ENCODE data around the gene WWC2. TPM values are rescaled to one million over a fixed set of nuclear protein-coding genes. Genes with fewer than 3 reads are reported as not detected.

The WWC2 gene
- polyA plus RNA-seq, 2 of the 4 experiments (the other 2 are of a cell fraction) = 14.9 to 26.9 TPM

GRCh38 chr4:183345261-183345660 lies 246.2 kb downstream of the WWC2 start:
- H3K27ac ChIP-seq = no peak overlapping the region
- H3K9me3 ChIP-seq = no peaks in the 10 kb centered on the region
- no peak for TF ChIP-seq GATA3 (IDR thresholded peaks at IDR 0.05; ENCODE audit: borderline replicate concordance)
- TF ChIP-seq JUN (IDR thresholded peaks at IDR 0.05) = no peak
- no peak for TF ChIP-seq ESRRA (IDR thresholded peaks at IDR 0.05; ENCODE audit: borderline replicate concordance, low read length)
- no peak for TF ChIP-seq JUNB (IDR thresholded peaks at IDR 0.05)
- no peak for TF ChIP-seq SREBF2 (IDR thresholded peaks at IDR 0.05)
- TF ChIP-seq USF2 (IDR thresholded peaks at IDR 0.05) = no peak
- peaks cover 4% of the 10 kb centered on the region; the same call in 1 of the 3 replicates for H3K4me1 ChIP-seq
- FAIRE-seq (no peak), ATAC-seq (no peak), DNase-seq (ENCODE audit: low read depth in 1 of 2, low spot score in 1 of 2) (no peak)
- H3K4me3 ChIP-seq = no peak overlapping the region
- WGBS (ENCODE audit: missing lambda C conversion rate) = 88% methylated on average over 4 of the region's 4 CpGs
- ChIA-PET CTCF (no interaction called here), POLR2A (no interaction called here)
- no peak overlapping the region for H3K4me2 ChIP-seq

DNA sequence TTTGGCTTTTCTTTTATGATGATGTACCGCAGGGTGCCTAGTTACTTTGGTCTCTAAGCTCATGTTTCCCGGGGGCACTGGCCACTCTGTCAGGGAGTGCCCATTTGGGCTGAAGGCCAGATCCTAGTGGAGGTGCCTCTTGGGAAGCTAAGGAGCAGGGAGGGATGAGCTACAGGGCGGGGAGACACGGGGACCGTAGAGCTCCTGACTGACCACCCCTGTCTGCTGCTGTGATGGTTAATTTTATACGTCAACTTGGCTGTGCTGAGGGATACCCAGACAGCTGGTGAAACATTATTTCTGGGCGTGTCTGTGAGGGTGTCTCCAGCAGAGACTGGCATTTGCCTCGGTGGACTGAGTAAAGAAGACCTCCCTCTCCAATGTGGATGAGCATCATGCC lies 248.1 kb downstream of the WWC2 start:
- FAIRE-seq = no peak
- ChIA-PET POLR2A (no interaction called here), CTCF (no interaction called here)
- Histone ChIP-seq H3K4me1 (peaks cover 4% of the 10 kb centered on the region; the same call in 1 of the 3 replicates), H3K4me2 (no peak overlapping the region), H3K4me3 (no peak overlapping the region), H3K27ac (no peak overlapping the region), H3K9me3 (no peaks in the 10 kb centered on the region)
- WGBS (ENCODE audit: missing lambda C conversion rate) = 72% methylated on average over 7 of the region's 8 CpGs
- ATAC-seq = no peak
- TF ChIP-seq, protein P1, sequence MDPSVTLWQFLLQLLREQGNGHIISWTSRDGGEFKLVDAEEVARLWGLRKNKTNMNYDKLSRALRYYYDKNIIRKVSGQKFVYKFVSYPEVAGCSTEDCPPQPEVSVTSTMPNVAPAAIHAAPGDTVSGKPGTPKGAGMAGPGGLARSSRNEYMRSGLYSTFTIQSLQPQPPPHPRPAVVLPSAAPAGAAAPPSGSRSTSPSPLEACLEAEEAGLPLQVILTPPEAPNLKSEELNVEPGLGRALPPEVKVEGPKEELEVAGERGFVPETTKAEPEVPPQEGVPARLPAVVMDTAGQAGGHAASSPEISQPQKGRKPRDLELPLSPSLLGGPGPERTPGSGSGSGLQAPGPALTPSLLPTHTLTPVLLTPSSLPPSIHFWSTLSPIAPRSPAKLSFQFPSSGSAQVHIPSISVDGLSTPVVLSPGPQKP (IDR thresholded peaks at IDR 0.05; ENCODE audit: low read depth, low read length) = no peak
- TF ChIP-seq ZC3H11A (IDR thresholded peaks at IDR 0.05) (no peak), PHF8 (IDR thresholded peaks at IDR 0.05; ENCODE audit: borderline replicate concordance, low read depth) (no peak), RFX5 (IDR thresholded peaks at IDR 0.05) (no peak), NPAS2 (CRISPR knock-in tag; IDR thresholded peaks at IDR 0.05; ENCODE audit: borderline replicate concordance) (no peak), HOXB13 (CRISPR knock-in tag; IDR thresholded peaks at IDR 0.05; ENCODE audit: low read depth) (no peak), RARB (CRISPR knock-in tag; IDR thresholded peaks at IDR 0.05) (no peak), SREBF2 (IDR thresholded peaks at IDR 0.05) (no peak), MAZ (IDR thresholded peaks at IDR 0.05; ENCODE audit: borderline replicate concordance, low read depth, low read length) (no peak), CHD4 (IDR thresholded peaks at IDR 0.05; ENCODE audit: borderline replicate concordance) (no peak), GATA3 (IDR thresholded peaks at IDR 0.05; ENCODE audit: borderline replicate concordance) (no peak), BHLHE40 (IDR thresholded peaks at IDR 0.05; ENCODE audit: low read depth, low read length) (no peak), KDM1A (IDR thresholded peaks at IDR 0.05; ENCODE audit: low read depth) (no peak), HMGXB4 (CRISPR knock-in tag; IDR thresholded peaks at IDR 0.05; ENCODE audit: borderline replicate concordance) (no peak)
- TF ChIP-seq, protein P2, sequence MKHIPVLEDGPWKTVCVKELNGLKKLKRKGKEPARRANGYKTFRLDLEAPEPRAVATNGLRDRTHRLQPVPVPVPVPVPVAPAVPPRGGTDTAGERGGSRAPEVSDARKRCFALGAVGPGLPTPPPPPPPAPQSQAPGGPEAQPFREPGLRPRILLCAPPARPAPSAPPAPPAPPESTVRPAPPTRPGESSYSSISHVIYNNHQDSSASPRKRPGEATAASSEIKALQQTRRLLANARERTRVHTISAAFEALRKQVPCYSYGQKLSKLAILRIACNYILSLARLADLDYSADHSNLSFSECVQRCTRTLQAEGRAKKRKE (CRISPR knock-in tag; IDR thresholded peaks at IDR 0.05; ENCODE audit: low read depth) = no peak
- DNase-seq (ENCODE audit: low read depth in 1 of 2, low spot score in 1 of 2) = no peak

DNA sequence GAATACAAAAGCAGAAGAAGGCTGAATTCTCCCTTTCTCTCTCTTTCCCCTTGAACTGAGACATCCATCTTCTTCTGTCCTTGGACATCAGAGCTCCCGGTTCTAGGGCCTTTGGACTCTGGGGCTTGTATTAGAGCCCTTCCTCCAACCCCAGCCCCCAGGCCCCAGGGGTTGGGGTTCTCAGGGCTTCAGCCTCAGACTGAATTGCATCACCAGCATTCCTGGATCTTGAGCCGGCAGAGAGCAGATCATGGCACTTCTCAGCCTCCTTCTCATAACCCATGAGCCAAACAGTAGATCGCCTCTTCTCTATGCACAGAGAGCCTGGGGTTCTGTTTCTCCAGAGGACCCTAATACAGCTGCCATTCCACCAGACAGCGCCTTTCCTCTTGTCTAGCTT lies 248.5 kb downstream of the WWC2 start:
- DNase-seq (ENCODE audit: low read depth in 1 of 2, low spot score in 1 of 2) (no peak), FAIRE-seq (no peak), ATAC-seq (peak in 1 of 2 experiments; percentile 22; a peak in 1 of 6 replicates)
- 93% methylated on average over 3 of the region's 4 CpGs for WGBS (ENCODE audit: missing lambda C conversion rate)
- Histone ChIP-seq H3K27ac (peak overlapping the region in 1 of 2 experiments; percentile 28; a peak in 1 of 6 replicates), H3K4me1 (peaks cover 4% of the 10 kb centered on the region; the same call in 1 of the 3 replicates), H3K9me3 (no peaks in the 10 kb centered on the region), H3K4me3 (no peak overlapping the region), H3K4me2 (no peak overlapping the region)
- POLR2A ChIA-PET = no interaction called here
- CTCF ChIA-PET = no interaction called here
- no peak for TF ChIP-seq ZNF302 (CRISPR knock-in tag; IDR thresholded peaks at IDR 0.05)
- TF ChIP-seq, protein P2 (CRISPR knock-in tag; IDR thresholded peaks at IDR 0.05; ENCODE audit: low read depth) = no peak
- TF ChIP-seq RFX5 (IDR thresholded peaks at IDR 0.05) = no peak
- TF ChIP-seq POLR2AphosphoS2 (conservative IDR thresholded peaks at IDR 0.05; ENCODE audit: low read length) = no peak
- no peak for TF ChIP-seq FOSL2 (IDR thresholded peaks at IDR 0.05)
- TF ChIP-seq FOSL2 (CRISPR knock-in tag; IDR thresholded peaks at IDR 0.05) = no peak
- TF ChIP-seq NR3C1 (IDR thresholded peaks at IDR 0.05) = no peak
- no peak for TF ChIP-seq MYC (IDR thresholded peaks at IDR 0.05; ENCODE audit: borderline replicate concordance, low read length)
- TF ChIP-seq, protein P3, sequence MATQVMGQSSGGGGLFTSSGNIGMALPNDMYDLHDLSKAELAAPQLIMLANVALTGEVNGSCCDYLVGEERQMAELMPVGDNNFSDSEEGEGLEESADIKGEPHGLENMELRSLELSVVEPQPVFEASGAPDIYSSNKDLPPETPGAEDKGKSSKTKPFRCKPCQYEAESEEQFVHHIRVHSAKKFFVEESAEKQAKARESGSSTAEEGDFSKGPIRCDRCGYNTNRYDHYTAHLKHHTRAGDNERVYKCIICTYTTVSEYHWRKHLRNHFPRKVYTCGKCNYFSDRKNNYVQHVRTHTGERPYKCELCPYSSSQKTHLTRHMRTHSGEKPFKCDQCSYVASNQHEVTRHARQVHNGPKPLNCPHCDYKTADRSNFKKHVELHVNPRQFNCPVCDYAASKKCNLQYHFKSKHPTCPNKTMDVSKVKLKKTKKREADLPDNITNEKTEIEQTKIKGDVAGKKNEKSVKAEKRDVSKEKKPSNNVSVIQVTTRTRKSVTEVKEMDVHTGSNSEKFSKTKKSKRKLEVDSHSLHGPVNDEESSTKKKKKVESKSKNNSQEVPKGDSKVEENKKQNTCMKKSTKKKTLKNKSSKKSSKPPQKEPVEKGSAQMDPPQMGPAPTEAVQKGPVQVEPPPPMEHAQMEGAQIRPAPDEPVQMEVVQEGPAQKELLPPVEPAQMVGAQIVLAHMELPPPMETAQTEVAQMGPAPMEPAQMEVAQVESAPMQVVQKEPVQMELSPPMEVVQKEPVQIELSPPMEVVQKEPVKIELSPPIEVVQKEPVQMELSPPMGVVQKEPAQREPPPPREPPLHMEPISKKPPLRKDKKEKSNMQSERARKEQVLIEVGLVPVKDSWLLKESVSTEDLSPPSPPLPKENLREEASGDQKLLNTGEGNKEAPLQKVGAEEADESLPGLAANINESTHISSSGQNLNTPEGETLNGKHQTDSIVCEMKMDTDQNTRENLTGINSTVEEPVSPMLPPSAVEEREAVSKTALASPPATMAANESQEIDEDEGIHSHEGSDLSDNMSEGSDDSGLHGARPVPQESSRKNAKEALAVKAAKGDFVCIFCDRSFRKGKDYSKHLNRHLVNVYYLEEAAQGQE (IDR thresholded peaks at IDR 0.05) = no peak
- no peak for TF ChIP-seq MAZ (IDR thresholded peaks at IDR 0.05; ENCODE audit: borderline replicate concordance, low read depth, low read length)

All from A549 (cell line).